Naive thymus-derived CD4-positive, alpha-beta T cell (primary cell): ENCODE data around the gene AKAP6. TPM values are rescaled to one million over a fixed set of nuclear protein-coding genes. Genes with fewer than 3 reads are reported as not detected.

ENCODE experiments used
- ATAC-seq: fragments of 150-1000 bp; cut with Tn5 transposase; 2 replicates; pipeline ENCODE4 v1.10.0; 2021; ENCODE audit warnings: mild to moderate bottlenecking, moderate library complexity
- CTCF ChIA-PET: fragments of 350-600 bp; sonication (Branson Sonifier 250); formaldehyde crosslinking; loops from one replicate; lab custom pipeline; 2021; ENCODE audit warnings: antibody characterized with exemption; lab: Charles Lee
- POLR2A ChIA-PET: fragments of 350-600 bp; sonication (Branson Sonifier 250); formaldehyde crosslinking; loops from one replicate; lab custom pipeline; 2021; ENCODE audit warnings: antibody characterized with exemption, inconsistent platforms; lab: Charles Lee
- DNase-seq, 9 donors: peaks; one replicate each; pipeline versions ENCODE4 v3.0.0 to v3.0.0-alpha.2; 2020 to 2022; ENCODE audit warnings: mixed read lengths in 1 of 9
- H3K27ac ChIP-seq: one replicate; pipeline ENCODE4 v1.7.0; 2013; ENCODE audit warnings: mild to moderate bottlenecking, low read depth, low read length, moderate library complexity
- H3K27me3 ChIP-seq, 2 donors: one replicate each; pipeline ENCODE4 v1.7.0; 2013; ENCODE audit warnings: low read length in 2 of 2, mild to moderate bottlenecking in 2 of 2, moderate library complexity in 2 of 2; ENCODE audit not compliant: control insufficient read depth in 2 of 2, insufficient read depth in 2 of 2
- H3K36me3 ChIP-seq, 3 experiments: 1 replicate in 2 of 3; 2 replicates in 1 of 3; pipeline ENCODE4 v1.7.0; 2013; ENCODE audit warnings: low read length in 3 of 3, mild to moderate bottlenecking in 3 of 3, moderate library complexity in 1 of 3; ENCODE audit not compliant: insufficient read depth in 3 of 3, control insufficient read depth in 2 of 3
- H3K4me1 ChIP-seq, 2 donors: one replicate each; pipeline ENCODE4 v1.7.0; 2013; ENCODE audit warnings: low read length in 2 of 2, mild to moderate bottlenecking in 2 of 2, moderate library complexity in 1 of 2; ENCODE audit not compliant: control insufficient read depth in 2 of 2, insufficient read depth in 2 of 2
- H3K4me3 ChIP-seq: 2 replicates; pipeline ENCODE4 v1.7.0; 2013; ENCODE audit warnings: mild to moderate bottlenecking, low read length
- H3K9me3 ChIP-seq, 3 experiments: 1 replicate in 2 of 3; 2 replicates in 1 of 3; pipeline ENCODE4 v1.7.0; 2013; ENCODE audit warnings: low read length in 3 of 3; ENCODE audit not compliant: control insufficient read depth in 2 of 3
- H3K27ac Mint-ChIP-seq, 9 donors: one replicate each; pipeline ENCODE4 v1.8.0; 2020 to 2022; ENCODE audit warnings: mixed read lengths in 9 of 9, mild to moderate bottlenecking in 8 of 9, moderate library complexity in 5 of 9, inconsistent platforms in 2 of 9
- H3K27me3 Mint-ChIP-seq, 5 donors: one replicate each; pipeline ENCODE4 v1.8.0; 2021 to 2022; ENCODE audit warnings: mixed read lengths in 5 of 5, mild to moderate bottlenecking in 1 of 5
- H3K36me3 Mint-ChIP-seq, 5 donors: one replicate each; pipeline ENCODE4 v1.8.0; 2020 to 2022; ENCODE audit warnings: mixed read lengths in 5 of 5, mild to moderate bottlenecking in 3 of 5, inconsistent platforms in 1 of 5
- H3K4me1 Mint-ChIP-seq, 7 donors: one replicate each; pipeline ENCODE4 v1.8.0; 2020 to 2022; ENCODE audit warnings: mixed read lengths in 7 of 7, mild to moderate bottlenecking in 3 of 7, inconsistent platforms in 1 of 7
- H3K4me3 Mint-ChIP-seq, 10 donors: one replicate each; pipeline ENCODE4 v1.8.0; 2020 to 2022; ENCODE audit warnings: mild to moderate bottlenecking in 10 of 10, mixed read lengths in 10 of 10, moderate library complexity in 6 of 10, inconsistent platforms in 2 of 10
- H3K9me3 Mint-ChIP-seq, 11 donors: one replicate each; pipeline ENCODE4 v1.8.0; 2020 to 2022; ENCODE audit warnings: mixed read lengths in 11 of 11, mild to moderate bottlenecking in 4 of 11, inconsistent platforms in 1 of 11, moderate library complexity in 1 of 11
- intact Hi-C, 2 donors: fragments of 100-400 bp; cut with micrococcal nuclease; formaldehyde crosslinking; loops; one replicate each; pipeline ENCODE4 v1.15.1; 2023
- polyA plus RNA-seq, 2 donors: library from polyadenylated mRNA; unstranded; fragments of 300-500 nt; fragmentation: Illumina TruSeq; gene quantifications; one replicate each; pipeline ENCODE4 v1.2.3, GENCODE V29; 2021
- total RNA-seq, 6 experiments: library from RNA in 5 of 6; stranded (reverse) in 5 of 6; gene quantifications; 1 replicate in 5 of 6; 2 replicates in 1 of 6; pipeline ENCODE4 v1.2.3 and lab custom pipeline; 2021 to 2026

AKAP6 gene
- total and polyA plus RNA-seq, 7 experiments from 2014 or later, result 0.29 to 7.9 (median 4.1) TPM

DNA sequence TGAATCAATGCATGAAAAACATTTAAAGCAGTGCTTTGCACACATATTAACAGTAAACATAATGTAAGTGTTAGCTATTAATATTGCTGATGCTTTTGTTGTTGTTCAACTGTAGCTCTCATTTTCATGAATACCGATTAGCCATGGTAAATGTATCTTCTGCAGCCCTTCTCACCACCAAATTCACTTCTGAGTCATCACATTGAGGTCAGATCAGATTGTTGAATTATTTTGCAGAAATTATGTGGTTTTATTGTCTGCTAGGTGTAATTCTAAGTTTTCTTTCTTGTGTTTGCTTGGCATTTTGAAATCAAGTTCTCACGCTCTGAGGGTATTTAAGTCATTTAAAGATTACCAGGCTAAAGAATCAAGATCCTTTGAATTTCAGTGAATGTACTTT is 74.6 kb downstream of the AKAP6 start:
- ChIA-PET CTCF (no interaction called here), POLR2A (no interaction called here)
- no peak overlapping the region for H3K27ac ChIP-seq
- no peak overlapping the region for H3K27ac Mint-ChIP-seq
- no peaks in the 10 kb centered on the region for H3K4me1 ChIP-seq
- ATAC-seq, result no peak
- no peak overlapping the region for H3K4me3 Mint-ChIP-seq
- no peak for DNase-seq
- H3K36me3 ChIP-seq, result no peaks in the 10 kb centered on the region
- intact Hi-C loops, result no loop called here
- no peak overlapping the region for H3K4me3 ChIP-seq
- H3K27me3 ChIP-seq, result no peaks in the 10 kb centered on the region
- no peaks in the 10 kb centered on the region for H3K9me3 ChIP-seq
- H3K27me3 Mint-ChIP-seq, result peaks cover 0 to 8% (median 0%) of the 10 kb centered on the region in 5 donors
- no peaks in the 10 kb centered on the region for H3K36me3 Mint-ChIP-seq
- H3K9me3 Mint-ChIP-seq, result peaks cover 0 to 2% (median 0%) of the 10 kb centered on the region in 11 donors
- H3K4me1 Mint-ChIP-seq, result no peaks in the 10 kb centered on the region

DNA sequence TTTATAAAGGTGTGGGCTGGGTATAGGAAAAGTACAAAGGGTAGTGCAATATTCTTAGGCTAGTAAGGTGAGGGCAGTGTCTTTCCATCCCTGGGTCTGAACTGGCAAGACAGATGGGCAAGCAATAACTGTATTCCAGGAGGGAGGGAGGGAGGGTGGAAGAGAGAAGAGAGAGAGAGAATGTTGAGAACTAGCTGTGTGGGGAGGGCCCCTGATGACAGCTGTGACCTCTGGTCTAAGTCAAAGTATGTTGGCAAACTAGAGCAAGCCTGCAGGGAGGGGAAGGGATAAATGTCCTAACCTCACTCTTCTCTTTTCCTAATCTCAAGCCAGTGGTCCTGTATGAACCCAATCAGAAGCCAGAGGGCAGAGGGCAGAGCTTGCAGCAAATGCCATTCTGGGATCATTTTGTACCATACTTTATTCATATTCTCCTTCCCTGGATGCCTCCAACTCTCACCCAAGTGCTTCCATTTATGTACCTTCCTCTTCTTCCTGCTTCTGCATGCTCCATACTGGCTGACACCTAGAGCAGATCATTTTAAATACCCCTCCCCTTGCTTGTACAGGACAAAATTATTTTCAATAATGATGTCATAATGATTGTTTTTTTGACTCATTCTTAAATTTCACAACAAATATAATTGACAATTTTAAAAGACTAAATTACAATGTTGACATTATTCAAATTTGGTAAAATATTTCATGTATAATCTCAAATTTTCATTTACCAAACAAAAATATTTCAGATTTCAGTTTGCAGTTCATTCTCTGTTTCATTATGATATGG is 75.9 kb downstream of the AKAP6 start:
- Mint-ChIP-seq H3K27ac (peak overlapping the region in 1 of 9 donors; percentile 42), H3K4me1 (no peaks in the 10 kb centered on the region), H3K36me3 (no peaks in the 10 kb centered on the region), H3K4me3 (no peak overlapping the region), H3K9me3 (peaks cover 0 to 2% (median 0%) of the 10 kb centered on the region in 11 donors), H3K27me3 (peaks cover 0 to 8% (median 0%) of the 10 kb centered on the region in 5 donors)
- POLR2A ChIA-PET, result no interaction called here
- intact Hi-C loops, result no loop called here
- H3K27ac ChIP-seq, result no peak overlapping the region
- no peak for DNase-seq
- no peak for ATAC-seq
- no peak overlapping the region for H3K4me3 ChIP-seq
- no peaks in the 10 kb centered on the region for H3K36me3 ChIP-seq
- no peaks in the 10 kb centered on the region for H3K27me3 ChIP-seq
- CTCF ChIA-PET, result no interaction called here
- H3K4me1 ChIP-seq, result no peaks in the 10 kb centered on the region
- no peaks in the 10 kb centered on the region for H3K9me3 ChIP-seq

DNA sequence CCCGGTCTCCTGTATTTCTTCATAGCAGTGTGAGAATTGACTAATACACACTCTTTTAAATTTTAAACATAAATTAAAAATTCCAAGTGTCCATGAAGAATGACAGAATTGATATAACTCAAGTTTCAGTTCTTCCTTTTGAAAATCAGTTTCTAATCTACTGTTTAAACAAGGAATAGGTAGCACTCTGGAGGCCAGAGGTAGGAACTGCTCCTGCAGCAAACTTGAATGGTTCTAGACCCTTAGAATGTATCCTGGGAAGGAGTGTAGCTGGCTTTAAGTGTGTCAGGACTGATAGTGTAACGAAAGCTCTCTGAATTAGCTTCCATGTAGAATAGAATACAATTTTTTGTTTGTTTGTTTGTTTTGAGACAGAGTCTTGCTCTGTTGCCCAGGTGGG is 76.8 kb downstream of the AKAP6 start:
- Histone ChIP-seq H3K9me3 (no peaks in the 10 kb centered on the region), H3K36me3 (no peaks in the 10 kb centered on the region), H3K4me1 (no peaks in the 10 kb centered on the region), H3K27ac (no peak overlapping the region), H3K27me3 (no peaks in the 10 kb centered on the region), H3K4me3 (no peak overlapping the region)
- POLR2A ChIA-PET, result no interaction called here
- peaks cover 0 to 8% (median 0%) of the 10 kb centered on the region in 5 donors for H3K27me3 Mint-ChIP-seq
- no peak overlapping the region for H3K4me3 Mint-ChIP-seq
- no peaks in the 10 kb centered on the region for H3K4me1 Mint-ChIP-seq
- peaks cover 0 to 2% (median 0%) of the 10 kb centered on the region in 11 donors for H3K9me3 Mint-ChIP-seq
- CTCF ChIA-PET, result no interaction called here
- no peak for ATAC-seq
- no peaks in the 10 kb centered on the region for H3K36me3 Mint-ChIP-seq
- intact Hi-C loops, result no loop called here
- no peak for DNase-seq
- no peak overlapping the region for H3K27ac Mint-ChIP-seq

DNA sequence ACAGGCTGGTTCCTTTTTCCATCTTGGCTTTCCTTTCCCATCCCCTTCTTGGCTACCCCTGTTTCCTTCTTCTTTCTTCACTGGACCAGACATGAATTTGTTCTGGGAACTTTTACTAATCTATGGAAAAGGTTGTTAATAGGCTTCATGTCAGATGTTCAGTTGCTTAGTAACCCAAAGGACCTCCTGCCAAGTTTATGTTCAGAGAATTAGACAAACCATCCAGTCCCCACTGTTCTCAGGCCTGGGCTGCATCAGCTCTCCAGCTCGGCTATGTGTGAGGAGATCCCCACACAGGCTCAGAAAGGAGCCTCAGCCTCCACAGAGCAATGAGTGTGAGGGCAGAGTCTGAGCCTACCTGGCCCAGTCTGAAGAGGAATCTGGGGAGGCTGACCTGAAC is 78.0 kb downstream of the AKAP6 start:
- Histone ChIP-seq H3K4me3 (no peak overlapping the region), H3K27ac (no peak overlapping the region), H3K36me3 (no peaks in the 10 kb centered on the region), H3K9me3 (no peaks in the 10 kb centered on the region), H3K27me3 (no peaks in the 10 kb centered on the region), H3K4me1 (no peaks in the 10 kb centered on the region)
- DNase-seq, result no peak
- no peak for ATAC-seq
- peaks cover 0 to 2% (median 0%) of the 10 kb centered on the region in 11 donors for H3K9me3 Mint-ChIP-seq
- ChIA-PET CTCF (no interaction called here), POLR2A (no interaction called here)
- no peak overlapping the region for H3K4me3 Mint-ChIP-seq
- peaks cover 0 to 8% (median 0%) of the 10 kb centered on the region in 5 donors for H3K27me3 Mint-ChIP-seq
- H3K4me1 Mint-ChIP-seq, result no peaks in the 10 kb centered on the region
- H3K27ac Mint-ChIP-seq, result no peak overlapping the region
- no peaks in the 10 kb centered on the region for H3K36me3 Mint-ChIP-seq
- intact Hi-C loops, result no loop called here

DNA sequence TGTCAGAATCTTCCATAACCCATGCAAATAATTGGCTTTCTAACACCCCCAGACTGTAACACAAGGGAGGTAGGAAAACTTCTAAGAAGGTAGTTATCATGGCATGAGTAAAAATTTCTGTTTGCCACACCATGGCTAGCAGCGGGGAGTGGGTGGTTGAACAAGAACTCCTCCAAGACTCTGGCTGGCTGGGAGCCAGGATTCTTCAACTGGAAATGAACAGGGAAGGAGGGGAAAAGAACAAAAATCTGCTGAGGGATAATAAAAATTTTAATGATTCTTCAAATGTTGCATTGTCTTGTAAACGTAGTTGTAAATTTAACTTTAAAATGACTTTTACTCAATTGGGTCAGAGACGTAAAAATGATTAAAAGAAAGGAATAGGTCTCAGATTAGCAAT is 78.9 kb downstream of the AKAP6 start:
- Mint-ChIP-seq H3K9me3 (no peaks in the 10 kb centered on the region), H3K27ac (no peak overlapping the region), H3K27me3 (peaks cover 0 to 8% (median 0%) of the 10 kb centered on the region in 5 donors), H3K4me1 (no peaks in the 10 kb centered on the region), H3K36me3 (no peaks in the 10 kb centered on the region), H3K4me3 (no peak overlapping the region)
- no peaks in the 10 kb centered on the region for H3K4me1 ChIP-seq
- CTCF ChIA-PET, result no interaction called here
- DNase-seq (no peak), ATAC-seq (no peak)
- intact Hi-C loops, result no loop called here
- H3K4me3 ChIP-seq, result no peak overlapping the region
- POLR2A ChIA-PET, result no interaction called here
- no peaks in the 10 kb centered on the region for H3K9me3 ChIP-seq
- H3K27me3 ChIP-seq, result no peaks in the 10 kb centered on the region
- no peak overlapping the region for H3K27ac ChIP-seq
- H3K36me3 ChIP-seq, result no peaks in the 10 kb centered on the region

DNA sequence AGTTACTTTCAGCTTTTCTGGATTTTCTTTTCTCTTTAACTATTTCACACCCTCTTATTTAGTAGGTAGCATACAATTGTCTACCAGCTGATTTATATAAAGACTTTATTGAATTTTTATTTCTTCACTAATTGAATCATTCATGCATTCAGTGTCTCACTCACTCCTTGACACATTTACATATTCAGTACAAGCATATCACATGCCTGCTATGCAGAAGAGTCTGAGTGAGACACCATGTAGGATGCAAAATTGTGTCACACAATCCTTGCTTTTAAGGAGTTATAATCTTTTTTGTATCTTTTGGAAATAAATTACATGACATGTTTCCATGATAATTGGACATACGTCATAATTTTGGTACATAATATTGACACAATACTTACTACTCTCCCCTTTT is 83.0 kb downstream of the AKAP6 start:
- Histone ChIP-seq H3K4me1 (no peaks in the 10 kb centered on the region), H3K9me3 (no peaks in the 10 kb centered on the region), H3K36me3 (no peaks in the 10 kb centered on the region), H3K27me3 (no peaks in the 10 kb centered on the region), H3K4me3 (no peak overlapping the region), H3K27ac (no peak overlapping the region)
- ChIA-PET CTCF (no interaction called here), POLR2A (no interaction called here)
- Mint-ChIP-seq H3K27ac (no peak overlapping the region), H3K4me1 (no peaks in the 10 kb centered on the region), H3K9me3 (peaks cover 0 to 2% (median 0%) of the 10 kb centered on the region in 11 donors), H3K36me3 (peaks cover 0 to 4% (median 0%) of the 10 kb centered on the region in 5 donors), H3K27me3 (peaks cover 0 to 6% (median 0%) of the 10 kb centered on the region in 5 donors), H3K4me3 (no peak overlapping the region)
- intact Hi-C loops, result no loop called here
- ATAC-seq, result no peak
- no peak for DNase-seq

DNA sequence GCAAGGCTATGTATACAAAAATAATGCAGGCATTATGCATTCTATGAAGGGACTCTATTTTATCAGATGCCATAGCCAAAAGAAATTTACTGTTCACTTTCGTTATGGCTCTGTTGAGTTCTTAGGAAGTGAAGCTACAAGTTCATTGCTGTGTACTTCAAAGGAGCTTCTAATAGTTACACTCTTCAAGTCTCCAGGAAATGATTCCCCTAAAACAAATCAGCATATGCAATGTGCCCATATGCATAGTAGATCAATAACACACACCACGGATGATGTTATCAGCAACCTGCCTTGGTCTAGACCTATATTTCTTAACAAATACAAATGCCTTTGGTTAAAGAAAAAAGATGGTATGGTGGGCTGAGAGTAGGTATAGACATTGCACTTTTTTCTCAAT is 83.4 kb downstream of the AKAP6 start:
- ChIA-PET CTCF (no interaction called here), POLR2A (no interaction called here)
- peaks cover 0 to 2% (median 0%) of the 10 kb centered on the region in 11 donors for H3K9me3 Mint-ChIP-seq
- H3K4me1 Mint-ChIP-seq, result no peaks in the 10 kb centered on the region
- DNase-seq (no peak), ATAC-seq (no peak)
- no peak overlapping the region for H3K4me3 Mint-ChIP-seq
- H3K36me3 ChIP-seq, result no peaks in the 10 kb centered on the region
- intact Hi-C loops, result no loop called here
- no peaks in the 10 kb centered on the region for H3K4me1 ChIP-seq
- H3K9me3 ChIP-seq, result no peaks in the 10 kb centered on the region
- H3K27me3 Mint-ChIP-seq, result peaks cover 0 to 5% (median 0%) of the 10 kb centered on the region in 5 donors
- H3K27ac Mint-ChIP-seq, result no peak overlapping the region
- H3K4me3 ChIP-seq, result no peak overlapping the region
- H3K36me3 Mint-ChIP-seq, result peaks cover 0 to 4% (median 0%) of the 10 kb centered on the region in 5 donors
- H3K27ac ChIP-seq, result no peak overlapping the region
- no peaks in the 10 kb centered on the region for H3K27me3 ChIP-seq
